Gastroesophageal sphincter (tissue), 4 donors: ENCODE results near the gene CDK11B. TPM values are rescaled to one million over a fixed set of nuclear protein-coding genes. Genes with fewer than 3 reads are reported as not detected.
"Not testable (repeated sequence)": the region's sequence is repeated elsewhere in the genome, so short reads cannot be mapped to it uniquely, and the experiment has no call there.

Experiments
- ATAC-seq: fragments of 150-250 bp; one replicate; pipeline ENCODE4 v1.9.1; 2016; ENCODE audit warnings: mild to moderate bottlenecking, moderate library complexity
- H3K27ac ChIP-seq, 4 donors: fragments of 200-600 bp; sonication (generic) in 3 of 4; 1 replicate in 3 of 4; 2 replicates in 1 of 4; pipeline ENCODE4 v1.5.1; 2016 to 2019
- H3K27me3 ChIP-seq: fragments of 200-600 bp; sonication (generic); one replicate; pipeline ENCODE4 v1.5.1; 2019
- H3K36me3 ChIP-seq, 2 donors: fragments of 200-600 bp; sonication (generic); one replicate each; pipeline ENCODE4 v1.5.1; 2019; ENCODE audit warnings: control low read depth in 1 of 2
- H3K4me1 ChIP-seq, 3 donors: fragments of 200-600 bp; sonication (generic); 1 replicate in 2 of 3; 2 replicates in 1 of 3; pipeline ENCODE4 v1.5.1; 2016 to 2019; ENCODE audit warnings: control low read depth in 2 of 3
- H3K4me3 ChIP-seq, 2 donors: fragments of 200-600 bp; sonication (generic); one replicate each; pipeline ENCODE4 v1.5.1; 2019; ENCODE audit warnings: mild to moderate bottlenecking in 1 of 2, moderate library complexity in 1 of 2
- H3K9me3 ChIP-seq, 3 donors: fragments of 200-600 bp; sonication (generic); one replicate each; pipeline ENCODE4 v1.5.1; 2017 to 2019; ENCODE audit warnings: control low read depth in 2 of 3
- EP300 ChIP-seq: sonication (generic); formaldehyde crosslinking; IDR thresholded peaks from one replicate; pipeline ENCODE4 v1.6.1; 2017; ENCODE audit warnings: antibody characterized with exemption, mild to moderate bottlenecking
- POLR2A ChIP-seq, 2 donors: fragments of 450-650 bp; IDR thresholded peaks; one replicate each; pipeline ENCODE4 v1.6.1; 2017; ENCODE audit warnings: antibody characterized with exemption in 2 of 2, mild to moderate bottlenecking in 2 of 2, moderate library complexity in 1 of 2
- POLR2AphosphoS5 ChIP-seq: sonication (generic); formaldehyde crosslinking; IDR thresholded peaks from one replicate; pipeline ENCODE4 v1.6.1; 2017; ENCODE audit warnings: antibody characterized with exemption
- WGBS, 2 donors: methylation state at CpG; one replicate each; pipeline ENCODE4 v1.1.5; 2018; ENCODE audit warnings: low coverage in 1 of 2; 5-methylcytosine and 5-hydroxymethylcytosine counted together
- total RNA-seq, 4 donors: library from RNA; depleted of rRNA; stranded (reverse); fragments of >200 nt; gene quantifications; one replicate each; pipeline ENCODE4 v1.1.0, GENCODE V29; 2016
- TF ChIP-seq, protein P1 (sequence below), 4 experiments: fragments of 200-600 bp in 2 of 4; fragments of 450-650 bp in 2 of 4; sonication (generic) in 1 of 4; IDR thresholded peaks; one replicate each; pipeline ENCODE4 v1.5.1; 2017 to 2019; ENCODE audit warnings: antibody characterized with exemption in 4 of 4, mild to moderate bottlenecking in 2 of 4, moderate library complexity in 2 of 4

The CDK11B gene
- total RNA-seq, 4 donors from 2014 or later, result 19.2 to 59.3 (median 25.4) TPM

DNA sequence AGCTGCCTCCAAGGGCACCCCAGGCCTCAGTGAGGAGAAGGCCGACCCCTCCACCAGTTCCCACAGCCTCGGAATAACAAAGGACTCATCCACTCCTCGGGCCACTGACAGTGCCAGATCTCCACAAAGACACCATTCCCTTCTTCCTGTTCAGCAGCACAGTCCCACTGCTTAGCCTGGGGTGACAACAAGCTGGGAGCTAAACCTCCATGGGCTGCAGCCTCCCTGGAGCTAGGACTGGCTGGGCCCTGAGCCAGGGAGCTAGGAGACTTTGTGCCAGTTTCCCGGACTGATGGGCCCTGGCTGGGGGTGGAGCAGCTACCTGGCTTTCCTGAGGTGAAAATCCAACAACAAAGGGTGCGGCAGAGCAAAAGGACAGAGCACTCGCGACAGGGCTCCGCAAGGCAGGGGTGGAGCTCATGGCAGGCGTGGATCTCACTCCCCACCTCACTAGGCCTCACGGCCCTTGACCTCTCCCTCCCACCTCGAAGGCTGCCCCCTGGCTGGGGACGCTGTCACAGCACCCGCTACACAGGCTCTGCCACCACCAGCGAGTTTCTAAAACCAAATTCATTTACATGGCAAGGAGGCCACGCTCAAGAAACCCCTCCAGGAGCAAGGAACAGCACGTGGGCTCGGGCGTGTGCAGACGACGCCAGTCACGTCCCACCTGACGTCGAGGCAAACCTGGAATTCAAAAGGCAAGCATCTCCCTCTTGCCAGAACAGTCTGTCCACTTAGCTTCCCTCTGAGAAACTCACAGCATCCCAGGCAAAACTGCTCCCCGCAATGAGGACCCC, 20.0 kb upstream of the CDK11B start:
- peak overlapping the region in 2 of 4 donors; percentile 9 to 19 for H3K27ac ChIP-seq
- TF ChIP-seq POLR2AphosphoS5 (no peak), EP300 (no peak)
- TF ChIP-seq, protein P1, sequence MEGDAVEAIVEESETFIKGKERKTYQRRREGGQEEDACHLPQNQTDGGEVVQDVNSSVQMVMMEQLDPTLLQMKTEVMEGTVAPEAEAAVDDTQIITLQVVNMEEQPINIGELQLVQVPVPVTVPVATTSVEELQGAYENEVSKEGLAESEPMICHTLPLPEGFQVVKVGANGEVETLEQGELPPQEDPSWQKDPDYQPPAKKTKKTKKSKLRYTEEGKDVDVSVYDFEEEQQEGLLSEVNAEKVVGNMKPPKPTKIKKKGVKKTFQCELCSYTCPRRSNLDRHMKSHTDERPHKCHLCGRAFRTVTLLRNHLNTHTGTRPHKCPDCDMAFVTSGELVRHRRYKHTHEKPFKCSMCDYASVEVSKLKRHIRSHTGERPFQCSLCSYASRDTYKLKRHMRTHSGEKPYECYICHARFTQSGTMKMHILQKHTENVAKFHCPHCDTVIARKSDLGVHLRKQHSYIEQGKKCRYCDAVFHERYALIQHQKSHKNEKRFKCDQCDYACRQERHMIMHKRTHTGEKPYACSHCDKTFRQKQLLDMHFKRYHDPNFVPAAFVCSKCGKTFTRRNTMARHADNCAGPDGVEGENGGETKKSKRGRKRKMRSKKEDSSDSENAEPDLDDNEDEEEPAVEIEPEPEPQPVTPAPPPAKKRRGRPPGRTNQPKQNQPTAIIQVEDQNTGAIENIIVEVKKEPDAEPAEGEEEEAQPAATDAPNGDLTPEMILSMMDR (IDR thresholded peaks at IDR 0.05), result peak in 1 of 4 experiments; percentile 28
- no peaks in the 10 kb centered on the region for H3K9me3 ChIP-seq
- H3K27me3 ChIP-seq, result no peaks in the 10 kb centered on the region
- ATAC-seq, result no peak
- peaks cover 0 to 24% (median 8%) of the 10 kb centered on the region in 3 donors for H3K4me1 ChIP-seq
- H3K4me3 ChIP-seq, result no peak overlapping the region
- peaks cover 0 to 15% of the 10 kb centered on the region in 2 donors for H3K36me3 ChIP-seq
- 100% methylated on average over 1 of the region's 24 CpGs; no CpG with 5 or more reads in 1 of the 2 donors for WGBS, 2 donors

DNA sequence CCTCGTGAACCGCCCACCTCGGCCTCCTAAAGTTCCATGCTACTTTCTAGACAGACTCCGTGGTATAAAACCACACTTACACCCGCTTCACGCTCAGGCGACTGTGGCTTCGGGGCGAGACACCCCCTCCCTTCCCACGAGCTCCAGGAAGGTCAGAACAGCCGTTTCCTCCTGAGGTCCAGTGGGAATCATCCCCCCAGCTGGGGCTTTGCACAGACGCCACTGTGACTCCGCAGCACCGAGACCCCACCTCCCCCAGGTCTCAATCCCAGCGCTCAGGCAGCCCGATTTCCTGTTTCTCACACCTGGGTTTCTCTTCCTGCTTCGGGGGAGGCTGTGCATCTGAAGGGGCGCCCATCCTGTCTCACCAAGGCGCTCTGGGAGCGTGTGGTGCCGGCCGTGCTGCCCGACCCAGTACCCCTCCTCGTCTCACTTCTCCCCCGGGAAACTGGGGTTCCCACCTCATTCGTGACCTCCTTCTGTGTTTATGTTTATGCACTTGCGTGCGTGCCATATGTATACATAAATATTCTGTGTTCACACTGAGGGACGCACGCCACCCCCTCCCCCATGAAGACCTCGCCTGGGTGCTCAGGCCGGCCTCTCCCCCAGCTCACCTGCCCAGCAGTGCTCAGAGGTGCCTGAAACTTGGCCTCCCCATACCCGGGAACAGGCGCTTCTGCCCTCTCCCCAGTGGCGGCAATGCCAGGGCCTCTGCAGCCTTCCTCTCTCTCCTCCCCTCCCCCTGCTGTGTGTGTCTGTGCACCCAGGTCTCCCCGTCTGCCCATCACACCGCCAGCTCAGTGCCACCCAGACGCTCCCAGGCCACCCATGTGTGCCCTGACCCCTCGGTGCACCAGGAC, 19.1 kb upstream of the CDK11B start:
- Histone ChIP-seq H3K9me3 (no peaks in the 10 kb centered on the region), H3K36me3 (peaks cover 0 to 22% of the 10 kb centered on the region in 2 donors), H3K4me3 (no peak overlapping the region), H3K4me1 (peaks cover 0 to 18% (median 8%) of the 10 kb centered on the region in 3 donors), H3K27me3 (no peaks in the 10 kb centered on the region), H3K27ac (peak overlapping the region in 2 of 4 donors; percentile 9 to 19)
- TF ChIP-seq, protein P1 (IDR thresholded peaks at IDR 0.05), result no peak
- no peak for TF ChIP-seq POLR2A (IDR thresholded peaks at IDR 0.05)
- TF ChIP-seq EP300, result no peak
- no peak for TF ChIP-seq POLR2AphosphoS5
- ATAC-seq, result no peak
- WGBS, 2 donors, result 74 to 90% methylated on average over 5 to 19 of the region's 39 CpGs

DNA sequence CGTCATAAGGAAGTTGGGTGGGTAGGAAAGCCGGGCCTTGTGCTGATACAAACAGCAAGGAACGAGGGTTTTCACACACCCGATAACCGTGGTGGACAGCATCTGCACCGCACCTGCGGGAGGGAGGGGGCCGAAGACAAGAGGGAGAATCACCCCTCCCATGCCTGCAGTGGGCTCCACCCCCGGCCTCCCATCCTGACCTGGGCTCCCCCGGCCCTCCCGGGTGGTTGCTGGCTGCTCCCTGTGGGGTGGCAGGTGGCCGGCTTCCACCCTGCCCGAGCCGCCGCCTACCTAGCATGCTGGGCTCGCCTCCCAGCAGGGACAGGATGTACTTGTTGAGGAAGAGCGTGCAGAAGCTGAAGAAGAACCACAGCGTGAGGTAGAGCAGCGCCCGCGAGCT, 17.3 kb upstream of the CDK11B start:
- Histone ChIP-seq H3K4me1 (peaks cover 0 to 18% (median 8%) of the 10 kb centered on the region in 3 donors), H3K36me3 (peaks cover 0 to 35% of the 10 kb centered on the region in 2 donors)
- not testable (repeated sequence) for H3K4me3 ChIP-seq, ATAC-seq, H3K27me3 ChIP-seq, H3K9me3 ChIP-seq, H3K27ac ChIP-seq
- no CpG with 5 or more reads among the region's 21 CpGs for WGBS, 2 donors

DNA sequence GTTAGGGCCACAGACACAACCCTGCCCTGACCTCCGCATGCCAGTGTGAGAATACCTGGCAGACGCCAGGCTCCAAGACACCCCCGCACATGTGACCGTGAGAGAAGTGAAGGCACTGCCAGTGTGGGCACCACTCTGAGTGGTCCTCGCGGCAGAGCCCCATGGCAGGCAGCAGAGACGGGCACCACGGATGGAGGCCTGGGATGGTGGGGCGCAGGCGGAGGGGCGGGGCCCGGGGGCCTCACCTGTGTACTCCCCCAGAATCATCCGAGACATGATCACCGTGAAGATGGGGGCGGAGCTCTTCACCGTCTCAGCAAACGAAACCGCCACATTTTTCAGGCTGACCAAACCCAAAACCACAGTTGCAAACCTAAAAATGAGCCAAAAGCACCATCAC, 16.4 kb upstream of the CDK11B start:
- not testable (repeated sequence) for H3K4me3 ChIP-seq, ATAC-seq, H3K27ac ChIP-seq, H3K9me3 ChIP-seq, H3K27me3 ChIP-seq
- peaks cover 0 to 43% of the 10 kb centered on the region in 2 donors for H3K36me3 ChIP-seq
- H3K4me1 ChIP-seq, result peaks cover 0 to 18% (median 8%) of the 10 kb centered on the region in 3 donors
- no CpG with 5 or more reads among the region's 18 CpGs for WGBS, 2 donors

DNA sequence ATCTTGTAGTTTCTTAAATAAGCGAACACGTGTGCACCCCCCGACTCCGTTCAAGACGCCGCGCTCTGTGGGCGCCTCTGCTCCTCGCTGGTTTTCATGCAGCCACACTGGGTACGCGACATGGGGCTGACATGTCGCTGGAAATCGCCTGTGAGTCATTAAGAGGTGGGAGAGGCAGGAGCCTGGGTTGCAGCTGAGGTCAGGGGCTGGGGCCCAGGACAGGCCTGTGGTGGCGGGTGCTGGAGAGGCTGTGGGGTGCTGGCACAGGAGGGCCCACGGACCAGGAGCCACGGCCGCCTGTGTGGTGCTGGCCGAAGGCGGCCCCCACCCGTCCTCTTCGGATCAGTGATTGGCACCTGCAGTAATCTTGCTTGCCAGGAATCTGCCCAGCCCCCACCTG, 16.0 kb upstream of the CDK11B start:
- Histone ChIP-seq H3K36me3 (peaks cover 0 to 48% of the 10 kb centered on the region in 2 donors), H3K4me1 (peaks cover 0 to 18% (median 8%) of the 10 kb centered on the region in 3 donors)
- no CpG with 5 or more reads among the region's 21 CpGs for WGBS, 2 donors
- ATAC-seq, H3K4me3 ChIP-seq, H3K27me3 ChIP-seq, H3K27ac ChIP-seq, H3K9me3 ChIP-seq: not testable (repeated sequence)

DNA sequence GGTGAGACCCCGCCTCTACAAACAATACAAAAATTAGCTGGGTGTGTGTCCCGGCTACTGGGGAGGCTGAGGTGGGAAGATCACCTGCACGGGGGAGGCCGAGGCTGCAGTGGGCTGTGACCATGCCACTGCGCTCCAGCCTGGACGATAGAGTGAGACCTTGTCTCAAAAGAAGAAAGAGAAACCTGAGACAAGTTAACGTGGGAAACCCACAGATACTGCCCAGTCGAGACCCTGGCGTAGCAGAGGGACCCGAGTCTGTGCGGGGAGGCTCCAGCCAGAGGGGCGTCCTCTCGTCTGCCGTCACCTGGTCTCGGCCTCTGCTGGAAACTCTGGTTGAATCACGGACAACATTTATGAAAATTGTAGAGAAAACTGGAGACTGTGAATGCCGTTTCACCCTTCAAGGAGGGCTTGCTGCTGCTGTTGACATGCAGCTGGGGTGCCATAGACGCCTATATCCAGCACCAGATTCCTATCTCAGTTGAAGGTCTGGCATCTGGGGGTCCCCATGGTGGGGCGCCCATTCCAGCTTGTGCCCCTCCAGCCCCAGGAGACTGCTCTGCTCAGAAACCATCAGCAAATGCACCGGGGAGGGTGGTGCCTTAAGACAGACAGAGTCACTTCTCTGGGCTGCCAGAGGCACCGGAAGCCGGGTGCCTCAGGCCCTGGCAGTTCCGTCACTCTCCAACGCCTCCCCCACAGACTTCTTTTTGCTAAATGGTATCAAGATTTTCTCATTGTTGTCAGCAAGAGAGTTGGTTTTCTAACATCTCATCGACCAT, 13.6 kb upstream of the CDK11B start:
- ATAC-seq, result no peak
- no peak for TF ChIP-seq EP300
- TF ChIP-seq, protein P1 (IDR thresholded peaks at IDR 0.05), result no peak
- no peak for TF ChIP-seq POLR2AphosphoS5
- no peak for TF ChIP-seq POLR2A (IDR thresholded peaks at IDR 0.05)
- peaks cover 0 to 72% of the 10 kb centered on the region in 2 donors for H3K36me3 ChIP-seq
- no peak overlapping the region for H3K27ac ChIP-seq
- no peak overlapping the region for H3K4me3 ChIP-seq
- H3K4me1 ChIP-seq, result no peaks in the 10 kb centered on the region
- 93% methylated on average over 16 to 21 of the region's 25 CpGs for WGBS, 2 donors
- no peaks in the 10 kb centered on the region for H3K27me3 ChIP-seq
- no peaks in the 10 kb centered on the region for H3K9me3 ChIP-seq
